NCI-H1930 (cell line): ENCODE measurements around the gene GOLGA8N.
"Not testable (repeated sequence)": the region's sequence is repeated elsewhere in the genome, so short reads cannot be mapped to it uniquely, and the experiment has no call there.

Experiments used
- DNase-seq, 2 experiments: peaks; one replicate each; lab custom pipeline; 2025; lab: John Stamatoyannopoulos, UW

GOLGA8N gene

GRCh38 chr15:32593151-32593550, at the start of gene GOLGA8N:
GOLGA8N (plus strand) TSS chr15:32593456.
- not testable (repeated sequence) for DNase-seq

- not testable (repeated sequence) for DNase-seq
Observed at GRCh38 chr15:32543456-32543855, 49.8 kb upstream of the GOLGA8N start.

GRCh38 chr15:32545129-32545528, 48.1 kb upstream of the GOLGA8N start:
- DNase-seq = not testable (repeated sequence)

GRCh38 chr15:32554587-32554986, 38.7 kb upstream of the GOLGA8N start:
- DNase-seq = not testable (repeated sequence)

- not testable (repeated sequence) for DNase-seq
Observed at GRCh38 chr15:32562198-32562597, 31.1 kb upstream of the GOLGA8N start.

- DNase-seq = not testable (repeated sequence)
Observed at GRCh38 chr15:32568988-32569387, 24.3 kb upstream of the GOLGA8N start.

GRCh38 chr15:32578482-32578881, 14.8 kb upstream of the GOLGA8N start:
- DNase-seq = not testable (repeated sequence)

GRCh38 chr15:32585844-32586243, 7.4 kb upstream of the GOLGA8N start:
- not testable (repeated sequence) for DNase-seq

GRCh38 chr15:32609518-32609917, 16.3 kb downstream of the GOLGA8N start:
- not testable (repeated sequence) for DNase-seq

GRCh38 chr15:32610719-32611118, 17.5 kb downstream of the GOLGA8N start:
- DNase-seq = not testable (repeated sequence)

GRCh38 chr15:32614712-32615050, 21.4 kb downstream of the GOLGA8N start:
- DNase-seq = not testable (repeated sequence)

- not testable (repeated sequence) for DNase-seq
Observed at GRCh38 chr15:32615051-32615870, 22.0 kb downstream of the GOLGA8N start, which contains the start of gene ARHGAP11A. ARHGAP11A (plus strand) TSS chr15:32615504; CDS start chr15:32616212, 708 bp downstream.

GRCh38 chr15:32615871-32616426, 22.7 kb downstream of the GOLGA8N start:
- DNase-seq = not testable (repeated sequence)

- no peak for DNase-seq
Observed at GRCh38 chr15:32636410-32636809, 43.2 kb downstream of the GOLGA8N start.

GRCh38 chr15:32636908-32637567, 43.8 kb downstream of the GOLGA8N start:
- DNase-seq = no peak

- no peak for DNase-seq
Observed at GRCh38 chr15:32637704-32638103, 44.4 kb downstream of the GOLGA8N start.

GRCh38 chr15:32641517-32642059, 48.3 kb downstream of the GOLGA8N start, which contains the start of gene SCG5:
SCG5 (plus strand) TSS chr15:32641710; CDS start chr15:32643593, 1,883 bp downstream.
- no peak for DNase-seq

- DNase-seq = no peak
Observed at GRCh38 chr15:32642667-32643435, 49.6 kb downstream of the GOLGA8N start.

GRCh38 chr15:32643907-32644445, 50.7 kb downstream of the GOLGA8N start:
- no peak for DNase-seq

- DNase-seq = no peak
Observed at GRCh38 chr15:32646291-32646690, 53.0 kb downstream of the GOLGA8N start.

- no peak for DNase-seq
Observed at GRCh38 chr15:32649342-32649741, 56.1 kb downstream of the GOLGA8N start.
